Measurements from ENCODE around the gene ITGB2. TPM values are rescaled to one million over a fixed set of nuclear protein-coding genes. Genes with fewer than 3 reads are reported as not detected.

Gene ITGB2
- total RNA-seq, 1 donor from 2014 or later, result 0.62 TPM

DNA sequence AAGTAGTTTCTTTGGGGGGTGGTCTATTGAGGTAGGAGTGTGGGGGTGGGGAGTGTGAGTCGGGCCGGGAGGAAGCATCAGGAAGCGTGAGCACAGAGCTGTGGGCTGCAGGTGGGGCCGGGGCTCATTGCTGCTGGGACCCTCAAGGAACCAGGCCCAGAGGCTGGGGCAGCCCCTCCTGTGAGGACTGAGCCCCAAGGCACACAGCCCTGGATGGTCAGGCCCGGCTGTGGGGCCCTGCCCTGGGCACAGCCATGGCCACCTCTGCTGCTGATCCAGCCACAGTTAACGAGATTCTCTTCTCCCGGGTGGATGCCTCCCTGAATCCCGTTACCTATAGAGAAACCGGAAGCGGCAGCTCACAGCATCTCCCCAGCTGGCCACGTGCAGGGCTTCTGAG is 79.9 kb downstream of the ITGB2 start:
- no peak overlapping the region for H3K27ac Mint-ChIP-seq (ENCODE audit: unreplicated experiment)
- DNase-seq (ENCODE audit: extremely low spot score, unreplicated experiment), result no peak
- peaks cover 22% of the 10 kb centered on the region for H3K4me1 Mint-ChIP-seq (ENCODE audit: unreplicated experiment)
- no peaks in the 10 kb centered on the region for H3K9me3 Mint-ChIP-seq (ENCODE audit: unreplicated experiment)
- no peaks in the 10 kb centered on the region for H3K36me3 Mint-ChIP-seq (ENCODE audit: unreplicated experiment)
- TF ChIP-seq, protein P1, sequence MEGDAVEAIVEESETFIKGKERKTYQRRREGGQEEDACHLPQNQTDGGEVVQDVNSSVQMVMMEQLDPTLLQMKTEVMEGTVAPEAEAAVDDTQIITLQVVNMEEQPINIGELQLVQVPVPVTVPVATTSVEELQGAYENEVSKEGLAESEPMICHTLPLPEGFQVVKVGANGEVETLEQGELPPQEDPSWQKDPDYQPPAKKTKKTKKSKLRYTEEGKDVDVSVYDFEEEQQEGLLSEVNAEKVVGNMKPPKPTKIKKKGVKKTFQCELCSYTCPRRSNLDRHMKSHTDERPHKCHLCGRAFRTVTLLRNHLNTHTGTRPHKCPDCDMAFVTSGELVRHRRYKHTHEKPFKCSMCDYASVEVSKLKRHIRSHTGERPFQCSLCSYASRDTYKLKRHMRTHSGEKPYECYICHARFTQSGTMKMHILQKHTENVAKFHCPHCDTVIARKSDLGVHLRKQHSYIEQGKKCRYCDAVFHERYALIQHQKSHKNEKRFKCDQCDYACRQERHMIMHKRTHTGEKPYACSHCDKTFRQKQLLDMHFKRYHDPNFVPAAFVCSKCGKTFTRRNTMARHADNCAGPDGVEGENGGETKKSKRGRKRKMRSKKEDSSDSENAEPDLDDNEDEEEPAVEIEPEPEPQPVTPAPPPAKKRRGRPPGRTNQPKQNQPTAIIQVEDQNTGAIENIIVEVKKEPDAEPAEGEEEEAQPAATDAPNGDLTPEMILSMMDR (IDR thresholded peaks at IDR 0.05), result no peak
- H3K4me3 Mint-ChIP-seq (ENCODE audit: unreplicated experiment), result no peak overlapping the region
- H3K27me3 Mint-ChIP-seq (ENCODE audit: unreplicated experiment), result peaks cover 10% of the 10 kb centered on the region

DNA sequence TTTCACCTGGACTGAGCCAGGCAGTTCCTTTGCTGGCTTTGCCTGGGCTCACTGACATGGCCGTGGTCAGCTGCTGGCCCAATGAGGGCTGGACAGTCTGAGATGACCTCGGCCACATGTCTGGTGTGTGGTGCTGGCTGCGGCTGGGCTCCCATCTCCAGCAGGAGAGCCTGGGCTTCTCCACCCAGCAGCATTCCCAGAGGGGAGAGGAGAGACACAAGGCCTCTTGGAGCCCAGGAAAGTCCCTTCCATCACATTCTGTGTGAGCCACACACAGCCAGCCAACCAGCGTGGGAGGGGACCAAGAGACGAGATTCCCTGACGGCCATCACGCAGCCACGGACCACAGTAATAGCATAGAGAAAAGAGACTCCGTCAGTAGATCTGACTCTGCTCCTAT is 81.7 kb downstream of the ITGB2 start:
- no peak for DNase-seq (ENCODE audit: extremely low spot score, unreplicated experiment)
- H3K9me3 Mint-ChIP-seq (ENCODE audit: unreplicated experiment), result no peaks in the 10 kb centered on the region
- no peak overlapping the region for H3K4me3 Mint-ChIP-seq (ENCODE audit: unreplicated experiment)
- TF ChIP-seq, protein P1 (IDR thresholded peaks at IDR 0.05), result no peak
- H3K36me3 Mint-ChIP-seq (ENCODE audit: unreplicated experiment), result no peaks in the 10 kb centered on the region
- H3K4me1 Mint-ChIP-seq (ENCODE audit: unreplicated experiment), result peaks cover 12% of the 10 kb centered on the region
- H3K27me3 Mint-ChIP-seq (ENCODE audit: unreplicated experiment), result peaks cover 8% of the 10 kb centered on the region
- no peak overlapping the region for H3K27ac Mint-ChIP-seq (ENCODE audit: unreplicated experiment)

DNA sequence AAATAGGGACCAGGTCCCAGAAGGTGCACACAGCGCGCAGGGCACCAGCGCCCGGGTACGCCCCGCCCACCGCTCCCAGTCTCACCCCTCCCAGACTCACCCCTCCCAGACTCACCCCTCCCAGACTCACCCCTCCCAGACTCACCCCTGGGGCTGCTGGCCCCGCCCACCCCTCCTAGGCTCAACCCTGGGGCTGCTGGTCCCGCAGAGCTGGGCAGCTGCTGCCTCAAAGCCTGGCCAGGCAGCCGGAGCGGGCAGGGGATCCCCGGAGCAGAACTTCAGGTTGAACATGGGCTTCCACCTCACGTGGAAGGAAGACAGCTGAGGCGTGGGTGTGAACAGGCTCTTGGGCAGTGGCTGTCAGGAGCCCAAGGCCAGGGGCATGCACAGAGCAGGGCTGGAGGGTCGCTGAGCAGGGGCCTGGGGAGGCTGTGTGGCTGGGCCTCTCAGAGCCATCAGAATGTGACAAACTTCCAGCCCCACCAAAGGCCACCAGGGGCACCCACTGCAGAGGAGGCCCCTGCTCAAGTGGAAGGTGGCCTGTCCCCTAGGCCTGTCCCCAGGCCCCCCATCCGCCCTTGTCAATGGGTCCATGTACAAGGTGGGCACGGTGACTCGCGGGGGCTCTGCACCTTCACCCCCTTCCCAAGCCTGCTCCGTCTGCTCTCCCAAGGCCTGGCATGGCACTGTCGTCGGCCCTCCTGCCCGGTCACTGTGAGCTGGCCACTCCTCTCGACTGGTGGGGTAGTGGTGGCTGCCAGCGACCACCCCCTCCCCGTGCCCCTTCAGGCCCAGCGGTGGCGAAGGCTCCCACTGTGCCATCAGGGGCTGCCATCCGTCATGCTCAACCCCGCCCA is 82.4 kb downstream of the ITGB2 start:
- DNase-seq (ENCODE audit: extremely low spot score, unreplicated experiment), result no peak
- H3K4me1 Mint-ChIP-seq (ENCODE audit: unreplicated experiment), result peaks cover 12% of the 10 kb centered on the region
- no peaks in the 10 kb centered on the region for H3K9me3 Mint-ChIP-seq (ENCODE audit: unreplicated experiment)
- H3K36me3 Mint-ChIP-seq (ENCODE audit: unreplicated experiment), result no peaks in the 10 kb centered on the region
- no peak overlapping the region for H3K4me3 Mint-ChIP-seq (ENCODE audit: unreplicated experiment)
- TF ChIP-seq, protein P1 (IDR thresholded peaks at IDR 0.05), result no peak
- H3K27me3 Mint-ChIP-seq (ENCODE audit: unreplicated experiment), result peaks cover 8% of the 10 kb centered on the region
- no peak overlapping the region for H3K27ac Mint-ChIP-seq (ENCODE audit: unreplicated experiment)

DNA sequence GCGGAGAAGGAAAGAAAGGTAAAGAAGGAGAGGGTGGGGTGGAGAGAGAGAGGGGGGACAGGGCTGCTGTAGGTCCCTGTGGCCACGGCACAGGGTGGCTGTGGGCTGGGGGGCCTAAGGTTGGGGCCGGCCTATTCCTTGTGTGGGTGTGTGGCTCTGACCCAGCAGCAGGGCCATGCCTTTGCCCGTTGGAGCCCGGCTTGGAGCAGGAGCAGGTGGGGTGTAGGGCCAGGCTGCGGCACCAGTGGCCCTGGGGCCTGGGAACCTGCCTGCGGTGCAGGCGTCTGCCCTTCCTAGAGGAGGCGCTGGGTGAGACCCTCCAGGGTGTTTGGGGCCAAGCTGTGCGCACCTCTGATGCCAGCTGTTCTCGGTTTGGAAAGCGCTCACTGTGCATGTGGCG is 83.2 kb downstream of the ITGB2 start:
- DNase-seq (ENCODE audit: extremely low spot score, unreplicated experiment), result no peak
- Mint-ChIP-seq H3K9me3 (ENCODE audit: unreplicated experiment) (no peaks in the 10 kb centered on the region), H3K27ac (ENCODE audit: unreplicated experiment) (no peak overlapping the region), H3K4me1 (ENCODE audit: unreplicated experiment) (peaks cover 12% of the 10 kb centered on the region), H3K27me3 (ENCODE audit: unreplicated experiment) (peaks cover 8% of the 10 kb centered on the region), H3K4me3 (ENCODE audit: unreplicated experiment) (no peak overlapping the region), H3K36me3 (ENCODE audit: unreplicated experiment) (no peaks in the 10 kb centered on the region)
- TF ChIP-seq, protein P1 (IDR thresholded peaks at IDR 0.05), result no peak

DNA sequence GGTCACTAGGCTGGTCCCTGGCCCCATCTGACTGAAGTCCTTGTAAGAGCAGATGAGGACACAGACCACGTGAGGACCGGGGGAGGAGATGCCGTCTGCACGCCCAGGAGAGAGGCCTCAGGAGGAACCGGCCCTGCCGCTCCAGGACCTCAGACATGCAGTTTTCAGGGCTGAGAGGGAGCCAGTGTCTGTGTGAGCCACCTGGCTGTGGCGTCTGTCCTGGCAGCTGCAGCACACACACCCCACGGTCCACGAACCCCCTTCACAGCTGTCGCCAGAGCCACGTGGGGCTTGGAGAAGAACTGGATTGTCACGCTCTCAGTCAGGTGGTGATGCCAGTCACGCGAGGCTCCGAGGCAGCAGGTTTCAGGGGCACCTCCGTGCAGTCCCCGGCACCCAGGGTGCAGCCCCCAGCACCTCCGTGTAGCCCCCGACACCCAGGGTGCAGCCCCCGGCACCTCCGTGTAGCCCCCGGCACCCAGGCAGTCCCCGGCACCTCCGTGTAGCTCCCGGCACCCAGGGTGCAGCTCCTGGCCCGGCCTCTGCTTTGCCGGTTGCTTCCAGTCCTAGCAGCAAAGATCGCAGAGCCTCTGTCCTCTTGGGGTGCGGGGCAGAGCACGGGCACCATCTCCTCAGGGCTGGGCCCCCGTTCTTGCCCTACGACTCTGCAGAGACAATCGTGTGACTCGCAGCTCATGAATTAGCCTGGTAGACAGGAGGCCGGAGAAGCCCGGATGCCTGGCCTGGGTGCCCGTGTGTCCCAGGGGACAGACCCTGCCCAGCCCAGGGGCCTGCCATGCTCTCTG is 83.8 kb downstream of the ITGB2 start:
- no peaks in the 10 kb centered on the region for H3K9me3 Mint-ChIP-seq (ENCODE audit: unreplicated experiment)
- TF ChIP-seq, protein P1 (IDR thresholded peaks at IDR 0.05), result no peak
- no peaks in the 10 kb centered on the region for H3K36me3 Mint-ChIP-seq (ENCODE audit: unreplicated experiment)
- no peak overlapping the region for H3K27ac Mint-ChIP-seq (ENCODE audit: unreplicated experiment)
- peaks cover 12% of the 10 kb centered on the region for H3K4me1 Mint-ChIP-seq (ENCODE audit: unreplicated experiment)
- no peak overlapping the region for H3K4me3 Mint-ChIP-seq (ENCODE audit: unreplicated experiment)
- no peak for DNase-seq (ENCODE audit: extremely low spot score, unreplicated experiment)
- peaks cover 4% of the 10 kb centered on the region for H3K27me3 Mint-ChIP-seq (ENCODE audit: unreplicated experiment)

All from osteocyte (in vitro differentiated cells).